ENCODE measurements around the gene TMEM178B. TPM values are rescaled to one million over a fixed set of nuclear protein-coding genes. Genes with fewer than 3 reads are reported as not detected.

Gene TMEM178B
- total RNA-seq, 1 experiment from 2014 or later: not detected

GRCh38 chr7:141102436-141102835, 28.6 kb downstream of the TMEM178B start:
- ChIA-PET POLR2A (no interaction called here), CTCF (no interaction called here)
- Mint-ChIP-seq H3K9me3 (ENCODE audit: unreplicated experiment) (no peaks in the 10 kb centered on the region), H3K4me1 (ENCODE audit: insufficient read depth, unreplicated experiment) (no peaks in the 10 kb centered on the region), H3K27ac (ENCODE audit: low read depth, unreplicated experiment) (no peak overlapping the region), H3K36me3 (ENCODE audit: insufficient read depth, unreplicated experiment) (no peaks in the 10 kb centered on the region), H3K27me3 (ENCODE audit: insufficient read depth, unreplicated experiment) (no peaks in the 10 kb centered on the region), H3K4me3 (ENCODE audit: unreplicated experiment) (no peak overlapping the region)
- BruUV-seq (replicated peaks): no TSS peak
- no peak for TF ChIP-seq CTCF (IDR thresholded peaks at IDR 0.05; ENCODE audit: unreplicated experiment)
- intact Hi-C loops (cut with micrococcal nuclease): no loop called here
- no peak for DNase-seq (ENCODE audit: unreplicated experiment)

- DNase-seq (ENCODE audit: unreplicated experiment): no peak
- no peaks in the 10 kb centered on the region for H3K4me1 Mint-ChIP-seq (ENCODE audit: insufficient read depth, unreplicated experiment)
- no peak overlapping the region for H3K27ac Mint-ChIP-seq (ENCODE audit: low read depth, unreplicated experiment)
- H3K9me3 Mint-ChIP-seq (ENCODE audit: unreplicated experiment): no peaks in the 10 kb centered on the region
- no peak overlapping the region for H3K4me3 Mint-ChIP-seq (ENCODE audit: unreplicated experiment)
- no TSS peak for BruUV-seq (replicated peaks)
- H3K36me3 Mint-ChIP-seq (ENCODE audit: insufficient read depth, unreplicated experiment): no peaks in the 10 kb centered on the region
- no peaks in the 10 kb centered on the region for H3K27me3 Mint-ChIP-seq (ENCODE audit: insufficient read depth, unreplicated experiment)
- intact Hi-C loops (cut with micrococcal nuclease): no loop called here
- CTCF ChIA-PET: interaction anchor here (0.8 kb wide), 1 partner anchor 11 kb away, joined by 4 read pairs; no protein-coding TSS in a partner anchor
- TF ChIP-seq CTCF (IDR thresholded peaks at IDR 0.05; ENCODE audit: unreplicated experiment): no peak
- POLR2A ChIA-PET: no interaction called here
Observed at GRCh38 chr7:141103847-141104429, 30.1 kb downstream of the TMEM178B start.

GRCh38 chr7:141113131-141113530, 39.3 kb downstream of the TMEM178B start:
- H3K36me3 Mint-ChIP-seq (ENCODE audit: insufficient read depth, unreplicated experiment): no peaks in the 10 kb centered on the region
- intact Hi-C loops (cut with micrococcal nuclease): no loop called here
- H3K4me1 Mint-ChIP-seq (ENCODE audit: insufficient read depth, unreplicated experiment): no peaks in the 10 kb centered on the region
- no peak overlapping the region for H3K4me3 Mint-ChIP-seq (ENCODE audit: unreplicated experiment)
- ChIA-PET CTCF (interaction anchor here (0.7 kb wide), 1 partner anchor 33 kb away, joined by 3 read pairs; no protein-coding TSS in a partner anchor), POLR2A (no interaction called here)
- BruUV-seq (replicated peaks): no TSS peak
- no peaks in the 10 kb centered on the region for H3K27me3 Mint-ChIP-seq (ENCODE audit: insufficient read depth, unreplicated experiment)
- no peak for DNase-seq (ENCODE audit: unreplicated experiment)
- peaks cover 13% of the 10 kb centered on the region for H3K9me3 Mint-ChIP-seq (ENCODE audit: unreplicated experiment)
- no peak overlapping the region for H3K27ac Mint-ChIP-seq (ENCODE audit: low read depth, unreplicated experiment)
- no peak for TF ChIP-seq CTCF (IDR thresholded peaks at IDR 0.05; ENCODE audit: unreplicated experiment)

GRCh38 chr7:141114029-141114664, 40.3 kb downstream of the TMEM178B start:
- intact Hi-C loops (cut with micrococcal nuclease): no loop called here
- POLR2A ChIA-PET: no interaction called here
- Mint-ChIP-seq H3K4me3 (ENCODE audit: unreplicated experiment) (no peak overlapping the region), H3K36me3 (ENCODE audit: insufficient read depth, unreplicated experiment) (no peaks in the 10 kb centered on the region), H3K27me3 (ENCODE audit: insufficient read depth, unreplicated experiment) (no peaks in the 10 kb centered on the region), H3K27ac (ENCODE audit: low read depth, unreplicated experiment) (no peak overlapping the region), H3K4me1 (ENCODE audit: insufficient read depth, unreplicated experiment) (no peaks in the 10 kb centered on the region), H3K9me3 (ENCODE audit: unreplicated experiment) (peaks cover 13% of the 10 kb centered on the region)
- BruUV-seq (replicated peaks): no TSS peak
- TF ChIP-seq CTCF (IDR thresholded peaks at IDR 0.05; ENCODE audit: unreplicated experiment): no peak
- CTCF ChIA-PET: interaction anchor here (0.6 kb wide), 1 partner anchor 14 kb away, joined by 6 read pairs; no protein-coding TSS in a partner anchor
- no peak for DNase-seq (ENCODE audit: unreplicated experiment)
